GM08714 (cell line): ENCODE measurements around the gene MIPEP.

Experiments
- H3K4me3 ChIP-seq: fragments of 200-500 bp; sonication (Bioruptor generic); 2 replicates; pipeline ENCODE4 v1.5.1; 2014; ENCODE audit warnings: mild to moderate bottlenecking, low read length, inconsistent platforms
- ZNF274 ChIP-seq: IDR thresholded peaks from 2 replicates; pipeline ENCODE4 v1.6.1; 2012; ENCODE audit warnings: mild to moderate bottlenecking, low read depth, low read length

Gene MIPEP

GRCh38 chr13:23871616-23872220 is 17.5 kb downstream of the MIPEP start:
- TF ChIP-seq ZNF274 = no peak

GRCh38 chr13:23870356-23871140 is 18.7 kb downstream of the MIPEP start:
- TF ChIP-seq ZNF274 = no peak
- no peak overlapping the region for H3K4me3 ChIP-seq

More at GRCh38 chr13:23871616-23872220, 17.5 kb downstream of the MIPEP start:
- H3K4me3 ChIP-seq = no peak overlapping the region

GRCh38 chr13:23868521-23868920 is 20.7 kb downstream of the MIPEP start:
- TF ChIP-seq ZNF274 = no peak
- H3K4me3 ChIP-seq = no peak overlapping the region

GRCh38 chr13:23867027-23867491 is 22.1 kb downstream of the MIPEP start:
- no peak for TF ChIP-seq ZNF274
- H3K4me3 ChIP-seq = no peak overlapping the region

GRCh38 chr13:23866420-23867026 is 22.7 kb downstream of the MIPEP start:
- H3K4me3 ChIP-seq = no peak overlapping the region
- no peak for TF ChIP-seq ZNF274

- no peak for TF ChIP-seq ZNF274
- no peak overlapping the region for H3K4me3 ChIP-seq
These were observed 23.3 kb downstream of the MIPEP start for GRCh38 chr13:23865906-23866305.

- no peak overlapping the region for H3K4me3 ChIP-seq
- no peak for TF ChIP-seq ZNF274
These were observed 24.2 kb downstream of the MIPEP start for GRCh38 chr13:23865026-23865425.

- TF ChIP-seq ZNF274 = no peak
These were observed 27.9 kb downstream of the MIPEP start for GRCh38 chr13:23861310-23861709.

GRCh38 chr13:23859904-23860303 is 29.3 kb downstream of the MIPEP start:
- no peak for TF ChIP-seq ZNF274
- H3K4me3 ChIP-seq = no peak overlapping the region

More at GRCh38 chr13:23861310-23861709, 27.9 kb downstream of the MIPEP start:
- H3K4me3 ChIP-seq = no peak overlapping the region

- no peak overlapping the region for H3K4me3 ChIP-seq
- no peak for TF ChIP-seq ZNF274
These were observed 29.7 kb downstream of the MIPEP start for GRCh38 chr13:23859455-23859854.

- H3K4me3 ChIP-seq = no peak overlapping the region
- TF ChIP-seq ZNF274 = no peak
These were observed 30.7 kb downstream of the MIPEP start for GRCh38 chr13:23858546-23858945.

GRCh38 chr13:23856008-23856750 is 33.0 kb downstream of the MIPEP start:
- no peak for TF ChIP-seq ZNF274
- no peak overlapping the region for H3K4me3 ChIP-seq

GRCh38 chr13:23855360-23855759 is 33.8 kb downstream of the MIPEP start:
- TF ChIP-seq ZNF274 = no peak
- no peak overlapping the region for H3K4me3 ChIP-seq

- H3K4me3 ChIP-seq = no peak overlapping the region
- TF ChIP-seq ZNF274 = no peak
These were observed 36.8 kb downstream of the MIPEP start for GRCh38 chr13:23852351-23852750.
